SIG-M5 (cell line): ENCODE measurements around the gene NLRC5.
"Not testable (repeated sequence)": the region's sequence is repeated elsewhere in the genome, so short reads cannot be mapped to it uniquely, and the experiment has no call there.

ENCODE experiments used
- DNase-seq: peaks from one replicate; lab custom pipeline; 2025; lab: John Stamatoyannopoulos, UW

NLRC5 gene

DNA sequence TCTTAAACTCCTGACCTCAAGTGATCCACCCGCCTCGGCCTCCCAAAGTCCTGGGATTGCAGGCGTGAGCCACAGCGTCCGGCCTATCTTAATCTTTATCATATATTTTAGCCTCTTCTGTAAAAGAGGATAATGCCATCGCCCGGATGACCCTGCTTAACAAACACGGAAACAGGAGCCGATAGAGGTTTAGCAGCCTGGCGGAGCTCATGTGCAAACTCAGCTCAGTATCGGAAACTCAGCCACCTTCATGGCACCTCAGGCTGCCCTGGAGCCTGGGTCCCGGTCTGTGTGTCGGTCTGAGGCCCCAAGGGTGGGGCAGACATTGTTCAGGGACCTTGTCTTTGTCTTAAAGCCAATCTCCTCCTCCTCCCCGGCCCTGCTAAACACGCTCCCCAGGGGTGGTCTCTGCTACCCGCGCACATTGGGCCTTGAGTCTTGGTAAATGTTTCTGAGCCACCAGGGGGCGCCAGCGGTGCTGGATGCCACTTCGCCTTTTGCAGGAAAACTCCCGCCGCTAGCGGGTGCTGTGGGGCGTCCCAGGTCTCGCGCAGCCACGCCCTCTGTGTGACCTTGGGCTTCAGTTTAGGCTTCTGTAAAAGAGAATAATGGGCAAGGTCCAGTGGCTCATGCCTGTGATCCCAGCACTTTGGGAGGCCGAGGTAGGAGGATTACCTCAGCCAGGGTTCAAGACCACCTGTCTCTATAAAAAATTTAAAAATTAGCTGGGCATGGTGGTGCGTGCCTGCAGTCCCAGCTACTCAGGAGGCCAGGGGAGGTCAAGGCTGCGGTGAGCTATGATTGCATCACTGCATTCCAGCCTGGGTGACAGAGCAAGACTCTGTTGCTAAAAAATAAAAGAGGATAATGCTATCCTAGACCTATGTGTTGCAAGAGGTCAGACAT lies 24.9 kb upstream of the NLRC5 start:
- DNase-seq = no peak

DNA sequence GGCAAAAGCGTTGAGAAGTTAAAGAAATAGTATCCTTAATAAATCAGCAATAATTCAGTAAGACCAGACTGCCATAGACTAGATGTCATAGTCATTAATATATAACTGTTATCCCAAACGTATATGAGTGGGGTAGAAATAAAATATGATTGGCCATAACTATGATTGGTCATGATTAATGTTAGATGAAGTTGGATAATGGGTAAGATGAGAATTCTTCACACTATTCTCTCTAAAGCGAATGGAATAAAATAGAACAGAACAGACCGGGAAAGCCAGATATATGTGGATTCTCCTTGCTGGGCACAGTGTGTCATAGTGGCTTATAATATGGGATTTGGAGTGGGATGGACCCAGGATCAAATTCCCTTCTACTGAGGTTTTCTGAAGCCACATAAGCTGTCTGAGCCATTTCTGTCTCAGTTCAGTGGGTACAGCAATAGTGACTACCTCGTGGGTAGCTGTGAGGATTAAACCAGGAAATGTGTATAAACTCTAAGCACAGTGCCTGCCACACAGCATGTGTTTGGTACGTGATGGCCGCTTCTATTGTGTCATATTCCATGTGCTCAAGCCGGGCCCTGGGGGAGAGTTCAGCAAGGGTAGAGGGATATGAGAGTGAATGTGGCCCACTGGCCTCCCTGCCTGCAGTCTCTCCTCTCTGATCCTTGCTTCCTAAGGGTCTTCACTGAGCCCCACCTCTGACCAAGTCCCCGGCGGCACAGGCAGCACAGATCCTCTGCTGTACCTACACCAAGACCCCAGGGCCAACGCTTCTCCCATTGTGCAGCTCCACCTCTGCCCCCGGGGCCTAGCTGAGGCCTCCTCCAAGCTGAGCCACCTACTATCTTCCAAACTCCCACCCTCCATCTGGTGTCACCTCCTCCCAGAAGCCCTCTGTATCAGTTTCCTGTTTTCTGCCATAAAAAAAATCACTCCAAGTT lies 23.9 kb upstream of the NLRC5 start:
- DNase-seq = no peak

DNA sequence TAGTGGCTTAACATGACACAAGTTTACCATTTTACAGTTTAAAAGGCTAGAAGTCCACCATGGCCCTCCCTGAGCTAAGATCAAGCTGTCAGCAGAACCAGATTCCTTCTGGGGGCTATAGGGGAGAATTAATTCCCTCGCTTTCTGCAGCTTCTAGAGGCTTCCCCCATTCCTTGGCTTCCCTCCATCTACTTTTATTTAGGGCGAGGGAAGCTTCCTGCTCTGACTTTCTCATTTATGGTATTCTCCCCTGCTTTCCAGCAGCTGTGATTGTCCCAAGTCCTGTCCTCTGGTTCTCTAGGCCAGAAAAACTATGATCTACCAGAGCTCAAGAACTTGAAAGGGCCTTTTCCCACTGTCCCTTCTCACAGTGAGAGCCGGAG lies 23.3 kb upstream of the NLRC5 start:
- no peak for DNase-seq

DNA sequence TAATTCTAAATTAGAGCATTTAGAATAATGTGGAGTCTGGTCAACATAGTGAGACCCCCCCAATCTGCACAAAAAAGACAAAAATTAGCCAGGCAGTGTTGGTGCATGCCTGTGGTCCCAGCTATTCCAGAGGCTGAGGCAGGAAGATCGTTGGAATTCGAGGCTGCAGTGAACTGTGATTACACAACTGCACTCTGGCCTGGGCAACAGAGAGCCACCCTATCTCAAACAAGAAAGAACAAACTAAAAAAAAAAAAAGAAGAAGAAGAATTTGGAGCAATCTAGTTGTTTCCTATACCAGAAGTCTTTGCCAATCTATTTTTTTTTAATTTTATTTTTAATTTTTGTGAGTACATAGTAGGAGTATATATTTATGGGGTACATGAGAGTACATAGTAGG lies 21.6 kb upstream of the NLRC5 start:
- DNase-seq = no peak

DNA sequence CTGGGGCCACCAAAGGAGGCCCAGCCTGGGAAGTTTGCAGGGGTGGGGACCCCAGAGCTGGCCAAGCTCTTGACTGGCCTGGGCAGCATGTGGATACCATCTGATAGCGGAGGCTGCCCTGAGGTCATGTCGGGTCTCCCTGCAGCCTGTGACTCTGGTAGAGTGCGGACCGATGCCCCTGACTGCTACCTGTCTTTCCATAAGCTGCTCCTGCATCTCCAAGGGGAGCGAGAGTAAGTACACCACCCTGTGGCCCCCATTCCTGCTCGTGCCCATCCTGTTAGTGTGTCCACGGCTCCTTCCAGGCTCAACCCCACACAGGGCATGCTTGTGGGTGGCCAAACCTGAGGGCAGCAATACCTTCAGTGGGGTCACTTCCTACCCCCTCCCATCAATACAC lies 19.6 kb upstream of the NLRC5 start:
- no peak for DNase-seq

DNA sequence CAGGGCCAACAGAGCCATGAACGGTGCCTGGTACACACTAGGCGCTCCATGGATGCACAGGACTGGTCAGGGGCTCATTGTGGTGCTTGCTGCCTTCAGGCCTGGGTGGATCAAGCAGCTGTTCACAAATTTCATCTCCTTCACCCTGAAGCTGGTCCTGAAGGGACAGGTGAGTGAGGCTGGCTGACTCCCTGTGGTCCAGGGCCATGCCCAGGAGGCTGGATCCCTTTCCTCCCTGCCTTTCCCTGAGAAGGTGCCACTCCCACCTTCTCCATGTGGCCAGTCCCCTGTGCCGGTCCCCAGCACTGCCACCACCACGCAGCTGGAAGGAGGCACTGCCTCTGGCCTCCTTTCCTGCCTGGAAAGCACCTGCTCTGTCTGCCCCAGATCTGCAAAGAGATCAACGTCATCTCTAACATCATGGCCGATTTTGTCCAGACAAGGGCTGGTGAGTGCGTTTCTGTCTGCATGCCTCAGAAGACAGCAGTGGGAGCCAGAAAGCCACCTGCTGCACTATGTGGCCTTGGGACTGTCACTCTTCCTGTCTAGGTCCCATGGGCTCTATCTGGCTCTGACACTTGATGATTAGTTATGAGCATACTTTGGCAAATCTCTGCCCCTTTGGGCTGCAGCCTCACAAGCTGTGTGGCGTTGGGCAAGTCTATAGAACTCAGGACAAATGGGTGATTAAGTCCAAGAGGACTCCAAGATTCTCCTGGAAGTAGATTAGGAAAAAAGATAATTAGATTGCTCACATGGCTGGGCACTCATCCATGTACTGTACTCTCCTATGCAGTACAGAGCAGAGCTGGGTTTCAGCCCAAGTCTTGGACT lies 18.2 kb upstream of the NLRC5 start:
- DNase-seq = no peak

DNA sequence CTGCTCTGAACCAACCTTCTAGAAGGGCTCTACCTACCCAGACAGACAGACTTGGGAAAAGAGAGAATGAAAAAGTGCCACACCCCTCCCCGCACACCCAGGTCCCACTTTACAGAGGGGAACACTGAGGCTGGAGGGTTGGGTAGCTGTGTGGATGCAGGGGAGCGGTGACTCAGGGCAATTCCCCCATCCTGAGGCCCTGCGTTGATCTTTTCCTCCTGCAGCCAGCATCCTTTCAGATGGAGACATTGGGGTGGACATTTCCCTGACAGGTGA lies 17.7 kb upstream of the NLRC5 start:
- no peak for DNase-seq

DNA sequence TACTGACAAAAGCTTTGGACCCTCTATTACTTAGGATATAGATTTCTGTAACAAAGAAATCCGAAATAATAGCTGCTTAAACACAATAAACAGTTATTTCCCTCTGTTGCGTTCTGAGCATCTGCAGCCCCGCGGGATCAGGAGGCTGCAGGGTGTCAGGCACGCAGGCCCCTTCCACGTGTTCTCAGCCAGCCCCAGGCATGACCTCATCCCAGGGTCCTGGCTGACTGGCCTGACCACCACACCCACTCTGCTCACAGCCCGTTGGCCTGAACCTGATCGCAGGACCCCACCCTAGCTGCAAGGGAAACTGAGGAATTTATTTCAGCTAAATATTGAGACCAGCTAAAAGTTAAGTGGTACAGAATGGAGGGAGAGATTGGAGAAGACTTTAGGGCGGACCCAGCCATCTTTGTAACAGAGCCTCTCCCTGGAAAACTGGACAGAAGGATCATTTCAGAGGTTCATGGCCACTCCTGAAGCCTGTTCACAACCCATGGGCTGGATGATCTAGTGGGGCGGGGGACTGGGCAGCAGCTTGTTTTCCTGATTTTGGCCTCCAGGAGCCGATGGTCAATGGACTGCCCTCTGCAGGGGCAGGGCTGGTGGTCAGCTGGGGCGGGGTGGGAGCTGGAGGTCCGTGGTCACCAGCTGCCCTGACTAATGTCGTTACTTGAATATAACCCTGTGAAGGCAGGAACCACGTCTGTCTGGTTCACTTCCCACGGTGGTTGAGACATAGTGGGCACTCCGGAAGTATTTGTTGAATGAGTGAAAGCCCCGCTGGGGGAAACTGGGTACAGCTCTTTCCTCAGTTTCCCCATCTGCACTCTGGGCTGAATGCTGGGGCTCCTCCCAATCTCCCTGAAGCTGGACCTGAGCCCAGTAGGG lies 16.7 kb upstream of the NLRC5 start:
- no peak for DNase-seq

DNA sequence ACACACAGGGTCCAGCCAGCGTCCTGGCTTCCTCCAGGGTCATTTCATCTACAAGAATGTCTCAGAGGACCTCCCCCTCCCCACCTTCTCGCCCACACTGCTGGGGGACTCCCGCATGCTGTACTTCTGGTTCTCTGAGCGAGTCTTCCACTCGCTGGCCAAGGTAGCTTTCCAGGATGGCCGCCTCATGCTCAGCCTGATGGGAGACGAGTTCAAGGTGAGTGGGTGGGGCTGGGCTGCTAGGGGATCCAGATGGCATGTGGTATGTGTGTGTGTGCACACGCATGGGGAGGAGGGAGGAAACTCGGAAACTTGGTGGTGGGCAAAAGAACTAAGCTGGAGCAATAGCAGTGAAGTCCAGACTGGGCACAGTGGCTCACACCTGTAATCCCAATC lies 16.1 kb upstream of the NLRC5 start:
- DNase-seq = no peak

DNA sequence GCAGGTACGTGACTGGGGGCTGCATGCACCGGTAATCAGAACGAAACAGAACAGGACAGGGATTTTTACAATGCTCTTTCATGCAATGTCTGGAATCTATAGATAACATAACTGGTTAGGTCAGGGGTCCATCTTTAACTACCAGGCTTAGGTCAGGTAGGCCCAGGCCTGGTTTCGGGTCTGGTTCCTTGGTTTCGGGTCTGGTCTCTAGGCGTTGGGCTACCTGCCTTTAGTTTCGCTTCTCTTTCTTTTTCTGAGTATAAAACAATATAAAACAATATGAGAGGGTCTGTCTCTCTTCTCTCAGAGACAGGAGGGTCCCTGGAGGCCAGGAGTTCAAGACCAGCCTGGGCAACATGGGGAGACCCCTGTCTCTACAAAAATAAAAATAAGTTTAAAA lies 15.5 kb upstream of the NLRC5 start:
- not testable (repeated sequence) for DNase-seq

DNA sequence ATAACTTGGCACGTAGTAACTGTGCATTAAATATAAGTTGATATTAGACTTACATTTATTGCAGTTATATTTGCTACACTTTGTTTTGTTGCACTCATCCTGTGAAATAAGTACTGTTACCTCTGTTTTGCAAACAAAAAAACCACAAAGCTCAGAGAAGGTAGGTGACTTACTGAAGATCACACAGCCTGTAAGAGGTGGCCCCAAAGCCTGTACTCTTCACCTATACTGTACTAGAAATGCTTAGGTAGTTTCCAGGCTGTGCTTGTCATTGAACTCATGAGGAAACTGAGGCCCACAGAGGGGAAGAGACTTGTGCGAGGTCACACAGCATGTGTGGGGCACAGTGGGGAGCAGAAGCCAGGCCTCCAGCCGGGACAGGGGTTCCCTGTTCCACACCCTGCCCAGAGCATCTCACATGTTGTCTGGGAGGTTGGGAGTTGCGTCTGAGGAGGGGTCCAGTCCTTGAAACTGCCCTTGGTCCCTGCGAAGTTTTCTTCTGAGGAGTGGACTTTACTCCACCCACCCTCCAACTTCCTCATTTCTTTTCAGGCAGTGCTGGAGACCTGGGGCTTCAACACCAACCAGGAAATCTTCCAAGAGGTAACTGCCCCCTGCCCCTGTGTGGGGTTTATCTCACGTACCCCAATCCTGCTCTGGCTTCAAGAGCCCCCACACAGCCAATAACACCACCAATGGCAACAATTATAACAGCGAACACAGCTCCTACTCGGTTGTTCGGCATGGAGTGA lies 14.6 kb upstream of the NLRC5 start:
- DNase-seq = no peak

DNA sequence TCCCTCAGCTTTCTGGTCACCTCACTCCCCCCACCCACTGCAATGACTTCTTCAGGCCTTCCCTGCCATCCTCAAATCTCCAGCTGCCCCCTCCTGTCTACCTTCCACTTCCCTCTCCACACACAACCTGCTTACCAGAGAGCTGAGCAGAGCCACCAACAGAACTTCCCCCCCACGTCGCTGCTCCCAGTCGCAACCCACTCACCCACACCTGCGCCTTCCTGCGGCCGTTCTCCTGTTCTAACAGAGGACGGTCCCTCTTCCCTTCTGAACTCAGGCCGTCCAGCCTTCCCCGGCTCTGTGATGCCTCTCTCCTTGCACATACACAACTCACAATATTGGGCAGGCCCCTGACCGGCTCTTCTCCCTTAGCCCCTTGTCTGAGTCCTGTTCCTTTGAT lies 13.6 kb upstream of the NLRC5 start:
- DNase-seq = no peak

DNA sequence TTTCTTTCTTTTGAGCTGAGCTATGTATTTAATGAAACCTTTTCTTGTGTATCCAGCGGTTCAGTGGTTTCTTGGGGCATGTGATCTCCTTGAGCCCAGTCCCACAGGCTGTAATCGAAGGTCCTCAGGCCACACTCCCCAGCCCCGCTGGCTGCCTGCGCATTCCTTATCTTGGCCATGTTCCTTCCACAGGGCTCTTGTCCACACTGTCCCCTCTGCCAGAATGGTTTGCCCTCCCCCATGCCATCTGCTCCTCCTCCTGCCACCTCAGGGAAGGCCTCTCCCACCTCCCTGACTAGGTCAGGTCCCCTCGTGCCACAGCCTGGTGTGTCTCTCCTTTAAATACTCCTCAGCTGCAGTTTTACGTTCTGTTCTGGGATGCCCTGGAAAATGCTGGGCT lies 12.1 kb upstream of the NLRC5 start:
- no peak for DNase-seq

DNA sequence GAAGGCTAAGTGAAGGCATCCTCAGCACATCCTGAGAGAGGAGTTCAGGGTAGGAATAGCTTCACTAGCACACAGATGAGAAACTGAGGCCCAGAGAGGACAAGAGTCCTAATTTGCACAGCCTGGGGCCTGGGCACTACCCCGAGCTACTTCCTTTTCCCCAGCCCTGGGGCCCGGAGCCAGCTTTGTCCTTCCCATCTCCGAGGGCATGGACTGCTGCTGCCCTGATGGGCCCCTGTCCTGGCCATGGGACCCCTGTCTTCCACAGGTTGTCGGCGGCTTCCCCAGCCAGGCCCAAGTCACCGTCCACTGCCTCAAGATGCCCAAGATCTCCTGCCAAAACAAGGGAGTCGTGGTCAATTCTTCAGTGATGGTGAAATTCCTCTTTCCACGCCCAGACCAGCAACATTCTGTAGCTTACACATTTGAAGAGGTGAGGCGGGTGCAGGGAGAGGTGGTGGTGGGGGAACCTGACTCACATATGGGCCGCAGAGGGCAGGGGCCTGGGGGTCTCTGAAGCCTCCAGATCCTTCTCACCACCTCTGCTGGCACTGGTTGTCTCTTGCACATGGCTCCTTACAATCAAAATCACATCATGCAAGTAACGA lies 11.4 kb upstream of the NLRC5 start:
- no peak for DNase-seq

DNA sequence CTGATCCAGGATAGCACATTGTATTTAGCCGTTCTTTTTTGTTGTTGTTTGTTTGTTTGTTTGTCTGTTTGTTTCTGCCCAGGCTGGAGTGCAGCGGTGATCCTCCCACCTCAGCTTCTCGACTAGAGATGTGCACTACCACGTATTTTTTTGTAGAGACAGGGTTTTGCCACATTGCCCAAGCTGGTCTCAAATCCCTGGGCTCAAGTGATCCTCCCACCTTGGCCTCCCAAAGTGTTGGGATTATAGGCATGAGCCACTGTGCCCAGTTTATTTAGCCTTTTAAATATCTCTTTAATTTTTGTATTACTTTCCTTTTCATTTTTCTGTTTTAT lies 9.2 kb upstream of the NLRC5 start:
- DNase-seq = no peak

DNA sequence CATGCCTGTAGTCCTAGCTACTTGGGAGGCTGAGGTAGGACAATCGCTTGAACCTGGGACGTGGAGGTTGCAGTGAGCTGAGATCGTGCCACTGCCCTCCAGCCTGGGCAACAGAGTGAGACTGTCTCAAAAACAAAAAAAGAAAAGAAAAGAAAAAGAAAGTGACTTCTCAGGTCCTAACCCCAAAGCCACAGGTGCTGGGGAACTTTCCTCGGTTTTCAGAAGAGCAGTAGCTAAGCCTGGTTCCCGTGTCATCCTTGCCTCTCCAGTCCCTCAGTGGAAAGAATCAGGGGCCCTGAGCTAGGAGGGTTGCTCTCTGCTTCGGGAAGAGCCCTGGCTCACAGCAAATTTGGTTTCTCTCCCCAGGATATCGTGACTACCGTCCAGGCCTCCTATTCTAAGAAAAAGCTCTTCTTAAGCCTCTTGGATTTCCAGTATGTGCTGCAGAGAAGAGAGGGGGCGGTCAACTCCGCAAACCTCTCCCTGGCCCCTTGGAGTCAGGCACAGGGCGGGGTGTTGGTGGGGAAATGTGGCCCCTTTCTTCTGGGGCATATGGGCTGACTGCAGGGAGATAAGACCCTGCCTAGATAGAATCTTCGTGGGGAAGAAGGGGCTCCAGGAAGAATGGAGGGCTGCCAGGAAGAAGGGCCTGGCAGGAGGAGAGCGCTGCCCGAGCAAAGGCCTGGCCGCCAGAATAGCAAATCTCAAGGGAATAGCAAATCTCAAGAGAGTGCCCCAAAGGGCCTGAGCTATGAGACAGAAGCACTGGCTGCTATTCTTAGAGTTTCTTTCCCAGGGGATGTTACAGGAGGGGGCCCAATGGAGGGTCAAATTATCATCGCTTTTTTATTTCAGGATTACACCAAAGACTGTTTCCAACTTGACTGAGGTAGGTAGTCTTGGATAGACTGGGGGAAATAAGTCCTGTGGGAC lies 8.3 kb upstream of the NLRC5 start:
- no peak for DNase-seq

DNA sequence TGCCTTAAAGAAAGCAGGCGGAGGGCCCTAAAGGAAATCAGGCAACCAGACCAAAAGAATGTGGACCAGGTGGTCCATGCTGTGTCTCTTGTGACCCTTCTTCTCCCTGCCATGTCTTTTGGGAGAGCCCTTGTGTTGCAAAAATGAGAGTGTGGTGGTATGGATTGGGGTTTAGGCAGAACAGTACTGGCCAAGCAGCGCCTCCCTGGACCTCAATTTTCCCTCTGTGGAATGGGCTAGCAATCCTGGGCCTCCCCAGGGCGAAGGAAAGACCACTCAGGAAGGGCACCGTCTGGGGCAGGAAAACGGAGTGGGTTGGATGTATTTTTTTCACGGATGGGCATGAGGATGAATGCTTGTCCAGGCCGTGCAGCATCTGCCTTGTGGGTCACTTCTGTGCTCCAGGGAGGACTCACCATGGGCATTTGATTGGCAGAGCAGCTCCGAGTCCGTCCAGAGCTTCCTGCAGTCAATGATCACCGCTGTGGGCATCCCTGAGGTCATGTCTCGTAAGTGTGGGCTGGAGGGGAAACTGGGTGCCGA lies 7.6 kb upstream of the NLRC5 start:
- no peak for DNase-seq

DNA sequence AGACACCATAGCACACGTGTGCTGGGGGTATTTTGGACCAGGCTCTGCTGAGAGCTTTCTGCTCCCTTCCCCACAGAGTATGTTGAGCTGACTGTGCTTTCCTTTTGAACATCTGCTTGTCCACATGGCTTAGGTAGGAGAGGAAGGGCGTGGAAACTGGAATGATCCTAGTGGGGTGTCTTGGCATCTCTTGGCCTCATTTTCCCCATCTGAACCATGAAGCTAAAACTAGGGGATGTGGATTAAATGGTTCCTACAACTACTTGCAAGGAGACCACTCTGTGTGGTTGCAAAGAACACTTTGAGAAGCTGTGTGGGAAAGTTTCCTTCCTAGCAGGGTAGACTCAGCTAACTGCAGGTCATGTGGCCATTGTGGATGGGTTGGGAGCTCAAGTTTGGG lies 6.7 kb upstream of the NLRC5 start:
- DNase-seq = no peak

DNA sequence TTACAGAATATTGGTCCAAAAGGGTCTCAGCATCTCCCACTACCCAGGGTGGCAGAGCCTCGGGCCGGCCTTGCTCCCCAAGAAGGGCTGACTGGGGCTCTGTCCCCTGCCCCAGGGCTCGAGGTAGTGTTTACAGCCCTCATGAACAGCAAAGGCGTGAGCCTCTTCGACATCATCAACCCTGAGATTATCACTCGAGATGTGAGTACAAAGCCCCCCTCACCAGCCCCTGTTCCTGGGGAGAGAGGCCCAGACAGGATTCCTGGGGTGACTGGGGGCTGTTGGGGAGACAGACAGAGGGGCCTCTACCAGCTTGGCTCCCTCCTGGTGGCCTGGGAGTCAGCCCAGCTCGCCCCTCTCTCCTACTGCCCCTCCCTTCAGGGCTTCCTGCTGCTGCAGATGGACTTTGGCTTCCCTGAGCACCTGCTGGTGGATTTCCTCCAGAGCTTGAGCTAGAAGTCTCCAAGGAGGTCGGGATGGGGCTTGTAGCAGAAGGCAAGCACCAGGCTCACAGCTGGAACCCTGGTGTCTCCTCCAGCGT lies 6.1 kb upstream of the NLRC5 start:
- DNase-seq = no peak
